ENCODE data around the gene GNB3.

Gene GNB3

GRCh38 chr12:6845395-6845794 lies 4.7 kb downstream of the GNB3 start:
- Histone ChIP-seq H3K27me3 (ENCODE audit: insufficient read depth, poor library complexity, severe bottlenecking) (no peaks in the 10 kb centered on the region), H3K4me3 (replicated peaks; ENCODE audit: insufficient read depth, low read length) (no peak overlapping the region), H3K27ac (replicated peaks) (no peak overlapping the region)
- TF ChIP-seq GABPA (IDR thresholded peaks at IDR 0.05; ENCODE audit: low read depth) = no peak
- TF ChIP-seq POLR2AphosphoS5 (IDR thresholded peaks at IDR 0.05; ENCODE audit: low read depth) = no peak
- no peak for TF ChIP-seq CTCF (IDR thresholded peaks at IDR 0.05; ENCODE audit: insufficient read depth, low read length)
- TF ChIP-seq SPI1 (IDR thresholded peaks at IDR 0.05; ENCODE audit: borderline replicate concordance, low read depth) = no peak
- no peak for TF ChIP-seq REST (IDR thresholded peaks at IDR 0.05; ENCODE audit: insufficient replicate concordance, low read depth)
- no peak for DNase-seq (ENCODE audit: low read depth in 1 of 2, low spot score in 1 of 2)

GRCh38 chr12:6846316-6846869 lies 5.7 kb downstream of the GNB3 start:
- Histone ChIP-seq H3K27me3 (ENCODE audit: insufficient read depth, poor library complexity, severe bottlenecking) (no peaks in the 10 kb centered on the region), H3K4me3 (replicated peaks; ENCODE audit: insufficient read depth, low read length) (no peak overlapping the region), H3K27ac (replicated peaks) (no peak overlapping the region)
- DNase-seq (ENCODE audit: low read depth in 1 of 2, low spot score in 1 of 2) = no peak
- TF ChIP-seq SPI1 (IDR thresholded peaks at IDR 0.05; ENCODE audit: borderline replicate concordance, low read depth) = no peak

GRCh38 chr12:6847676-6848075 lies 7.0 kb downstream of the GNB3 start:
- DNase-seq (ENCODE audit: low read depth in 1 of 2, low spot score in 1 of 2) = no peak
- Histone ChIP-seq H3K4me3 (replicated peaks; ENCODE audit: insufficient read depth, low read length) (no peak overlapping the region), H3K27me3 (ENCODE audit: insufficient read depth, poor library complexity, severe bottlenecking) (no peaks in the 10 kb centered on the region), H3K27ac (replicated peaks) (no peak overlapping the region)
- TF ChIP-seq GABPA (IDR thresholded peaks at IDR 0.05; ENCODE audit: low read depth) = no peak
- TF ChIP-seq REST (IDR thresholded peaks at IDR 0.05; ENCODE audit: insufficient replicate concordance, low read depth) = no peak

GRCh38 chr12:6849427-6849826 lies 8.7 kb downstream of the GNB3 start:
- no peak for DNase-seq (ENCODE audit: low read depth in 1 of 2, low spot score in 1 of 2)
- H3K27me3 ChIP-seq (ENCODE audit: insufficient read depth, poor library complexity, severe bottlenecking) = no peaks in the 10 kb centered on the region
- H3K27ac ChIP-seq (replicated peaks) = no peak overlapping the region
- no peak overlapping the region for H3K4me3 ChIP-seq (replicated peaks; ENCODE audit: insufficient read depth, low read length)
- TF ChIP-seq CTCF (IDR thresholded peaks at IDR 0.05; ENCODE audit: insufficient read depth, low read length) (no peak), POLR2AphosphoS5 (IDR thresholded peaks at IDR 0.05; ENCODE audit: low read depth) (no peak), SPI1 (IDR thresholded peaks at IDR 0.05; ENCODE audit: borderline replicate concordance, low read depth) (no peak), GABPA (IDR thresholded peaks at IDR 0.05; ENCODE audit: low read depth) (no peak), REST (IDR thresholded peaks at IDR 0.05; ENCODE audit: insufficient replicate concordance, low read depth) (no peak)
